Upper lobe of right lung (tissue), 1 donor: ENCODE results near the gene B4GALNT3. TPM values are rescaled to one million over a fixed set of nuclear protein-coding genes. Genes with fewer than 3 reads are reported as not detected.

Source experiments
- ATAC-seq: fragments of 200-7000 bp; cut with Tn5 transposase; one replicate; pipeline ENCODE4 v1.9.1; 2020; ENCODE audit warnings: mild to moderate bottlenecking, moderate library complexity
- DNase-seq: peaks from one replicate; pipeline ENCODE4 v3.0.0-alpha.2; 2020
- H3K27ac ChIP-seq: fragments of 200-600 bp; one replicate; pipeline ENCODE4 v1.8.0; 2022
- H3K27me3 ChIP-seq: fragments of 200-600 bp; one replicate; pipeline ENCODE4 v1.8.0; 2022; ENCODE audit warnings: mild to moderate bottlenecking
- H3K36me3 ChIP-seq: fragments of 200-600 bp; one replicate; pipeline ENCODE4 v1.8.0; 2022
- H3K4me1 ChIP-seq: fragments of 200-600 bp; one replicate; pipeline ENCODE4 v1.8.0; 2022
- H3K4me3 ChIP-seq: fragments of 200-600 bp; one replicate; pipeline ENCODE4 v1.8.0; 2022; ENCODE audit warnings: mild to moderate bottlenecking
- H3K9me3 ChIP-seq: fragments of 200-600 bp; one replicate; pipeline ENCODE4 v1.8.0; 2022
- intact Hi-C: fragments of 100-400 bp; cut with DNase I; formaldehyde crosslinking; loops from one replicate; pipeline ENCODE4 v1.11.0; 2022
- total RNA-seq: library from RNA; stranded (reverse); fragmentation: NEBNext Ultra II Directional; extraction: Animal tissue kit (Norgen Biotek cat#: 25700); gene quantifications from one replicate; pipeline ENCODE4 v1.2.1, GENCODE V29; 2021
- TF ChIP-seq, protein P1 (sequence below): fragments of 200-600 bp; IDR thresholded peaks from one replicate; pipeline ENCODE4 v1.8.0; 2022; ENCODE audit warnings: antibody characterized with exemption
- donor health status: DM: no; HTN: yes; CAD: no; lungs with severe emphysema.

B4GALNT3 gene
- total RNA-seq, 1 donor from 2014 or later: 14.0 TPM

DNA sequence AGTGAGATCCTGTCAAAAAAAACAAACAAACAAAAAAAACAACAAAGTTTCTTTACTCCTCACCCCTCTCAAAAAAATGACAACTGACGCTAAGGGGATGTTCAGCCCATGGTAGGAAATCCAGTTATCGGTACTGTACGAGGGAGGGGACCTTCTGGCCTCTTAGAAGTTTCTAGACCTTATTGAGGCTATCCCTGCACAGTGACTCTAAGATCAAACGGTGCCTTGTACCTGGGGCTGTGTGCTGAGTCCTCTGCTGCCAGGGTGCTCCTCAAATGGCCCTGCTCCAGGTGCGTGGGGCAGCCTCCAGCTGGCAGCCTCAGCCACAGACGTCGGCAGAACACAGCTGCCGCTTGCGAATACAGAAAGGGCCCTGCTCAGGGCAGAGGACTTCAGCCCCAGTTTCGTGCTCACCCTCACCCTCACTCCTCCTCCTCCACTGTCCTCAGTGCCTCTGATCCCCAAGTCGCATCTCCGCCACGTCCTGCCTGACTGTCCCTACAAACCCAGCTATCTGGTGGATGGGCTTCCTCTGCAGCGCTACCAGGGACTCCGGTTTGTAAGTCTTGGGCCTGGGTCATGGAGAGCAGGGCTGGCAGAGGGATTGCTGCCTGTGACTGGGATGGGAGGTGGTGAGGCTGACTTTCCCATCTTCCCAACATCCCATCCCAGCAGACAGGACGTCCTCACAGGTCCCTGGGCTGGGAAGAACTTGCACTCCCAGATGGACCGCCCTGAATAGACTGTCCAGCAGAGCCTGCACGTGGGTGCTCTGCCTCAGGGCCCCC, 90.9 kb downstream of the B4GALNT3 start:
- DNase-seq: no peak
- TF ChIP-seq, protein P1, sequence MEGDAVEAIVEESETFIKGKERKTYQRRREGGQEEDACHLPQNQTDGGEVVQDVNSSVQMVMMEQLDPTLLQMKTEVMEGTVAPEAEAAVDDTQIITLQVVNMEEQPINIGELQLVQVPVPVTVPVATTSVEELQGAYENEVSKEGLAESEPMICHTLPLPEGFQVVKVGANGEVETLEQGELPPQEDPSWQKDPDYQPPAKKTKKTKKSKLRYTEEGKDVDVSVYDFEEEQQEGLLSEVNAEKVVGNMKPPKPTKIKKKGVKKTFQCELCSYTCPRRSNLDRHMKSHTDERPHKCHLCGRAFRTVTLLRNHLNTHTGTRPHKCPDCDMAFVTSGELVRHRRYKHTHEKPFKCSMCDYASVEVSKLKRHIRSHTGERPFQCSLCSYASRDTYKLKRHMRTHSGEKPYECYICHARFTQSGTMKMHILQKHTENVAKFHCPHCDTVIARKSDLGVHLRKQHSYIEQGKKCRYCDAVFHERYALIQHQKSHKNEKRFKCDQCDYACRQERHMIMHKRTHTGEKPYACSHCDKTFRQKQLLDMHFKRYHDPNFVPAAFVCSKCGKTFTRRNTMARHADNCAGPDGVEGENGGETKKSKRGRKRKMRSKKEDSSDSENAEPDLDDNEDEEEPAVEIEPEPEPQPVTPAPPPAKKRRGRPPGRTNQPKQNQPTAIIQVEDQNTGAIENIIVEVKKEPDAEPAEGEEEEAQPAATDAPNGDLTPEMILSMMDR: no peak
- H3K36me3 ChIP-seq: no peaks in the 10 kb centered on the region
- intact Hi-C loops: no loop called here
- no peaks in the 10 kb centered on the region for H3K9me3 ChIP-seq
- H3K27me3 ChIP-seq: no peaks in the 10 kb centered on the region
- H3K27ac ChIP-seq: no peak overlapping the region
- no peak overlapping the region for H3K4me3 ChIP-seq
- no peak for ATAC-seq
- H3K4me1 ChIP-seq: no peaks in the 10 kb centered on the region

DNA sequence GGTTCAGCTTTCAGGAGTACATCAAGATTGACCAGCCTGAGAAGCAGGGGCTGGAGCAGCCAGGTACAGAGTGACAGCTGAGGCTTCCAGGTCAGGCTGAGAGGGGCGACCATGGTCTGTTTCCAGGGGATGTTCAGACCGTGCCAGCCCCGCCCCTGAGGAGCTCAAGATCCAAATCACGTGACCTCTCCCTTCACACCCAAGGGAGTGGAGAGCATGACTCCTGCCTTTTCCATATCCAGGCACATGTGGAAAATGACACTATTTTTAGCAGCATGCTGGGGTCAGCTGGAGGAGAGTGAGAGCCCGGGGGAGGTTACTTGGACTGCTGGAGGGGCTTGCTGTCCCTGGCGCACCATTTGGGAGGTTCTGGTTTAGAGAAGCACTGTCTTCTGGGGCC, 92.7 kb downstream of the B4GALNT3 start:
- H3K36me3 ChIP-seq: no peaks in the 10 kb centered on the region
- H3K4me1 ChIP-seq: no peaks in the 10 kb centered on the region
- intact Hi-C loops: no loop called here
- no peaks in the 10 kb centered on the region for H3K9me3 ChIP-seq
- ATAC-seq (no peak), DNase-seq (no peak)
- no peak overlapping the region for H3K4me3 ChIP-seq
- no peak overlapping the region for H3K27ac ChIP-seq
- no peaks in the 10 kb centered on the region for H3K27me3 ChIP-seq
- TF ChIP-seq, protein P1: no peak

DNA sequence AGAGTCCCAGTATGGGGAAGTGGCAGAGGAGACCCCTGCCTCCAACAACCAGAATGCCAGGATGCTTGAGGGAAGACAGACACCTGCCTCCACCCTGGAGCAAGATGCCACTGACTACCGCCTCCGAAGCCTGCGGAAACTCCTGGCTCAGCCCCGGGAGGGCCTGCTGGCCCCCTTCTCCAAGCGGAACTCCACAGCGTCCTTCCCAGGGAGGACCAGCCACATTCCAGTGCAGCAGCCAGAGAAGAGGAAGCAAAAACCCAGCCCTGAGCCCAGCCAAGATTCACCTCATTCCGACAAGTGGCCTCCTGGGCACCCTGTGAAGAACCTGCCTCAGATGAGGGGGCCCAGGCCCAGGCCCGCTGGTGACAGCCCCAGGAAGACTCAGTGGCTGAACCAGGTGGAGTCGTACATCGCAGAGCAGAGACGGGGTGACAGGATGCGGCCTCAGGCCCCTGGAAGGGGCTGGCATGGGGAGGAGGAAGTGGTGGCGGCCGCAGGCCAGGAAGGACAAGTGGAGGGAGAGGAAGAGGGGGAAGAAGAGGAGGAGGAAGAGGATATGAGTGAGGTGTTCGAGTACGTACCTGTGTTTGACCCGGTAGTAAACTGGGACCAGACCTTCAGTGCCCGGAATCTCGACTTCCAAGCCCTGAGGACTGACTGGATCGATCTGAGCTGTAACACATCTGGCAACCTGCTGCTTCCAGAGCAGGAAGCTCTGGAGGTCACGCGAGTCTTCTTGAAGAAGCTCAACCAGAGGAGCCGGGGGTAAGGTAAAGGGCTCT, 93.7 kb downstream of the B4GALNT3 start:
- no peak for DNase-seq

DNA sequence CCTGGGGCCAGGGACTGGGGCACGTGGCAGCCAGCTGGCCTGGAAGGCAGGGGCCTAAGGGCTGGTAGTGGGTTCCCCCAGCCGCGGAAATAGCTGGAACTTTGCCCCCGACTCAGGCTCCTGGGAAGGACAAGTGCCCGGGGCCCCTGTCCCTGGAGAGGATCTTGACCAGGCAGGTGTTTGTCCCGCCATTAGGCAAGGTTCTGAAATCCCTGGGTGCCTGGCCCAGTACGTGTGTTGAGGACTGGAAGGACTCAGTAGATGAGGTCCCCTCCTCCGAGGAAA, 94.2 kb downstream of the B4GALNT3 start:
- no peaks in the 10 kb centered on the region for H3K9me3 ChIP-seq
- intact Hi-C loops: no loop called here
- ATAC-seq (no peak), DNase-seq (no peak)
- H3K27me3 ChIP-seq: no peaks in the 10 kb centered on the region
- H3K4me3 ChIP-seq: no peak overlapping the region
- TF ChIP-seq, protein P1: no peak
- no peaks in the 10 kb centered on the region for H3K36me3 ChIP-seq
- H3K4me1 ChIP-seq: no peaks in the 10 kb centered on the region
- H3K27ac ChIP-seq: no peak overlapping the region

More for the DNA sequence above, 93.7 kb downstream of the B4GALNT3 start:
- Histone ChIP-seq H3K36me3 (no peaks in the 10 kb centered on the region), H3K27me3 (no peaks in the 10 kb centered on the region), H3K9me3 (no peaks in the 10 kb centered on the region), H3K4me3 (peak overlapping the region; percentile 8), H3K27ac (no peak overlapping the region), H3K4me1 (no peaks in the 10 kb centered on the region)
- intact Hi-C loops: no loop called here
- TF ChIP-seq, protein P1: no peak
- ATAC-seq: peak; percentile 51

DNA sequence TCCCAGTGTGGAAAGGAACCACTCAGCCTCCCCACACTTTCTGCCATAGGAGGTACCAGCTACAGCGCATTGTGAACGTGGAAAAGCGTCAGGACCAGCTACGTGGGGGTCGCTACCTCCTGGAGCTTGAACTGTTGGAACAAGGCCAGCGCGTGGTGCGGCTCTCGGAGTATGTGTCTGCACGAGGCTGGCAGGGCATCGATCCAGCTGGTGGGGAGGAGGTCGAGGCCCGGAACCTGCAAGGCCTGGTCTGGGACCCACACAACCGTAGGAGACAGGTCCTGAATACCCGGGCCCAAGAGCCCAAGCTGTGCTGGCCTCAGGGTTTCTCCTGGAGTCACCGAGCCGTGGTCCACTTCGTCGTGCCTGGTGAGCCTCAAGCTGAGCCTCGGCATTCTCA, 96.8 kb downstream of the B4GALNT3 start:
- H3K36me3 ChIP-seq: no peaks in the 10 kb centered on the region
- no peak for DNase-seq
- TF ChIP-seq, protein P1: no peak

More for the DNA sequence above, 96.8 kb downstream of the B4GALNT3 start:
- H3K27me3 ChIP-seq: no peaks in the 10 kb centered on the region
- H3K4me3 ChIP-seq: no peak overlapping the region
- H3K27ac ChIP-seq: no peak overlapping the region
- intact Hi-C loops: no loop called here
- H3K4me1 ChIP-seq: no peaks in the 10 kb centered on the region
- no peaks in the 10 kb centered on the region for H3K9me3 ChIP-seq
- ATAC-seq: no peak
